Sigmoid colon (tissue), 7 donors: ENCODE results near the gene ZNF417. TPM values are rescaled to one million over a fixed set of nuclear protein-coding genes. Genes with fewer than 3 reads are reported as not detected.
A peak's percentile ranks its signal among the peaks of the same experiment; 100 is the strongest.
"Not testable (repeated sequence)": the region's sequence is repeated elsewhere in the genome, so short reads cannot be mapped to it uniquely, and the experiment has no call there.

Experiments
- DNase-seq: peaks from one replicate; pipeline ENCODE4 v3.0.0-alpha.2; 2019
- H3K27ac ChIP-seq, 4 donors: fragments of 200-600 bp; sonication (generic); one replicate each; pipeline ENCODE4 v1.5.1; 2016 to 2019; ENCODE audit warnings: mild to moderate bottlenecking in 1 of 4
- H3K27me3 ChIP-seq, 3 donors: fragments of 200-600 bp; sonication (generic); one replicate each; pipeline ENCODE4 v1.5.1; 2019; ENCODE audit warnings: mild to moderate bottlenecking in 1 of 3
- H3K36me3 ChIP-seq, 4 donors: fragments of 200-600 bp; sonication (generic); one replicate each; pipeline ENCODE4 v1.5.1; 2016 to 2019
- H3K4me1 ChIP-seq, 4 donors: fragments of 200-600 bp; sonication (generic); one replicate each; pipeline ENCODE4 v1.5.1; 2017 to 2019
- H3K4me3 ChIP-seq, 4 donors: fragments of 200-600 bp; sonication (generic); one replicate each; pipeline ENCODE4 v1.5.1; 2017 to 2019; ENCODE audit warnings: mild to moderate bottlenecking in 2 of 4, moderate library complexity in 1 of 4
- H3K9me3 ChIP-seq, 4 donors: fragments of 200-600 bp in 3 of 4; sonication (generic) in 3 of 4; one replicate each; pipeline versions ENCODE4 v1.5.1 to v1.6.1; 2013 to 2019
- EP300 ChIP-seq, 4 donors: sonication (generic); formaldehyde crosslinking; IDR thresholded peaks; one replicate each; pipeline ENCODE4 v1.6.1; 2017; ENCODE audit warnings: antibody characterized with exemption in 4 of 4
- POLR2A ChIP-seq, 2 donors: fragments of 450-650 bp; IDR thresholded peaks; one replicate each; pipeline ENCODE4 v1.6.1; 2016; ENCODE audit warnings: antibody characterized with exemption in 2 of 2, mild to moderate bottlenecking in 2 of 2, moderate library complexity in 2 of 2
- POLR2AphosphoS5 ChIP-seq, 4 donors: sonication (generic); formaldehyde crosslinking; IDR thresholded peaks; one replicate each; pipeline ENCODE4 v1.6.1; 2017; ENCODE audit warnings: antibody characterized with exemption in 4 of 4
- WGBS, 2 donors: extraction: QIAGEN DNeasy Blood & Tissue Kit; methylation state at CpG; one replicate each; pipeline ENCODE4 v1.1.7; 2013; 5-methylcytosine and 5-hydroxymethylcytosine counted together
- intact Hi-C: fragments of 100-400 bp; cut with DNase I; formaldehyde crosslinking; loops from one replicate; pipeline ENCODE4 v1.15.1; 2023
- polyA plus RNA-seq, 3 donors: library from polyadenylated mRNA; stranded (reverse); fragments of 200-250 nt; gene quantifications; one replicate each; pipeline ENCODE4 v1.2.3, GENCODE V29; 2013
- total RNA-seq, 4 donors: library from RNA; depleted of rRNA; stranded (reverse); fragments of >200 nt; gene quantifications; one replicate each; pipeline ENCODE4 v1.1.0, GENCODE V29; 2016
- TF ChIP-seq, protein P1 (sequence below), 4 experiments: fragments of 450-650 bp in 3 of 4; fragments of 200-600 bp in 1 of 4; IDR thresholded peaks; one replicate each; pipeline ENCODE4 v1.5.1; 2016 to 2019; ENCODE audit warnings: antibody characterized with exemption in 4 of 4, mild to moderate bottlenecking in 3 of 4, moderate library complexity in 2 of 4
- donor health status: healthy with polysubstance abuse.
- donor health status: Bipolar disorder and iron deficiency.
- donor health status: healthy.

The ZNF417 gene
- 10 to 100 TPM in 3 of 4 donors, 1 to 10 TPM in 1; 9.4 to 13.7 (median 12.5) TPM for total RNA-seq
- polyA plus RNA-seq: 1 to 10 TPM; 1.2 to 5.6 (median 2.1) TPM

DNA sequence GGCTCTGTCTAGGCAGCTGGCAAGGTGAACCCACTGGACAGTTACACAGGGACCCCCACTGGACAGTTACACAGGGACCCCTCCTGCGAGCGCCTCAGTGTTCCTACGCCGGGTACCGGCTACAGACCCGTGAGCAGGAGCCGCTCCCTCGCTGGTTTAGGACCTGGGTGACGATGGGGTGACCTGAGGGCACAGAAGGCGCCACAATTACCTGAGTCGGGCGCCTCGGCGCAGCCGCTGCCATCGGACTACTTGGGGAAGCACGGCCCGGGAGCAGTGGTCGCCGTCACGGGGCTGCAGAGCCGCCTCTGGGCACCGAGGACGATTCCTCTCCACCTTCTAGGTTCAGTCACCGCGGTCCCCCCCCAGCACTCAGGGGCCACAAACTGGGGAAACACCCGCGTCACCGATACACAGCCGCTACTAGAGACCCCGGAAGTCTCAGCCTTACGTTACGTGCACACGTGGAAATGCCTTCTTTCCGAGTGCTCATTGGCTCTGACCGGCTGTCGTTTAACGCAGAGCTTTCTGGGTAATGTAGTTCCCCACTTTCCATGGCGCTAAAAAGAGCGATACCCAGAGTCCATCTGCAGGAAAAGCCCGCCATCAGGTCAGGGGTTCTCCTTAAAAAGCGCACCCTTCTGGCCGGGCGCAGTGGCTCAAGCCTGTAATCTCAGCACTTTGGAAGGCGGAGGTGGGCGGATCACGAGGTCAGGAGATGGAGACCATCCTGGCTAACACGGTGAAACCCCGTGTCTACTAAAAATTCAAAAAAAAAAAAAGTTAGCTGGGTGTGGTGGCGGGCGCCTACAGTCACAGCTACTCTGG is at the start of gene ZNF417:
Gene ZNF417 (minus strand): TSS at position 425 of the 828 bp plus-strand sequence. CDS start 181 bp downstream, at position 244.
- intact Hi-C loops: loop anchor here (2.0 kb wide), 2 partner anchors 30 to 338 kb away; partner anchors contain the start of genes ZNF256 and ZNF416
- H3K4me1 ChIP-seq: peaks cover 0 to 19% (median 11%) of the 10 kb centered on the region in 4 donors

DNA sequence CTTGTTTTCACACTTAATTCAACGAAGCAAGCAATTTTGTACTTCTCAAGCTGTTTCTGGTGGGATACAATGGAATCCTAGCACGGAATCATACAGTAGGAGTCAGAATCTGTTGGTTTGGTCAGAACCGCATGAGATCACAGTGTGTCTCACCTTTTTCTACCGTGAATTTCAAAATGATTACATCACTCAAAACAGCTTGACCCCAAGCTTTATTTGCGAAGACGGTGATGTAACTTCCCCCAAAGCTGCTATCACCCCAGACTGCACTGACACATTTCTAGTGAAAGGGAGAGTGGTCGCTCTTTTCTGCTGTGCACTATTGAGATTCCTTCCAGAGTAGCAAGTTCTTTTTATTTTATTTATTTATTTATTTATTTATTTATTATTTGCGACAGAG is 48.4 kb upstream of the ZNF417 start:
- no peaks in the 10 kb centered on the region for H3K4me1 ChIP-seq
- TF ChIP-seq EP300 (IDR thresholded peaks at IDR 0.05) (no peak), POLR2AphosphoS5 (IDR thresholded peaks at IDR 0.05) (no peak), POLR2A (IDR thresholded peaks at IDR 0.05) (no peak)
- TF ChIP-seq, protein P1, sequence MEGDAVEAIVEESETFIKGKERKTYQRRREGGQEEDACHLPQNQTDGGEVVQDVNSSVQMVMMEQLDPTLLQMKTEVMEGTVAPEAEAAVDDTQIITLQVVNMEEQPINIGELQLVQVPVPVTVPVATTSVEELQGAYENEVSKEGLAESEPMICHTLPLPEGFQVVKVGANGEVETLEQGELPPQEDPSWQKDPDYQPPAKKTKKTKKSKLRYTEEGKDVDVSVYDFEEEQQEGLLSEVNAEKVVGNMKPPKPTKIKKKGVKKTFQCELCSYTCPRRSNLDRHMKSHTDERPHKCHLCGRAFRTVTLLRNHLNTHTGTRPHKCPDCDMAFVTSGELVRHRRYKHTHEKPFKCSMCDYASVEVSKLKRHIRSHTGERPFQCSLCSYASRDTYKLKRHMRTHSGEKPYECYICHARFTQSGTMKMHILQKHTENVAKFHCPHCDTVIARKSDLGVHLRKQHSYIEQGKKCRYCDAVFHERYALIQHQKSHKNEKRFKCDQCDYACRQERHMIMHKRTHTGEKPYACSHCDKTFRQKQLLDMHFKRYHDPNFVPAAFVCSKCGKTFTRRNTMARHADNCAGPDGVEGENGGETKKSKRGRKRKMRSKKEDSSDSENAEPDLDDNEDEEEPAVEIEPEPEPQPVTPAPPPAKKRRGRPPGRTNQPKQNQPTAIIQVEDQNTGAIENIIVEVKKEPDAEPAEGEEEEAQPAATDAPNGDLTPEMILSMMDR (IDR thresholded peaks at IDR 0.05): no peak
- no peaks in the 10 kb centered on the region for H3K27me3 ChIP-seq
- H3K27ac ChIP-seq: no peak overlapping the region
- intact Hi-C loops: no loop called here
- no peak for DNase-seq
- no peak overlapping the region for H3K4me3 ChIP-seq
- peaks cover 4 to 55% (median 39%) of the 10 kb centered on the region in 4 donors for H3K9me3 ChIP-seq
- H3K36me3 ChIP-seq: peaks cover 0 to 32% (median 7%) of the 10 kb centered on the region in 4 donors
- 81 to 94% methylated on average over 8 of the region's 8 CpGs for whole genome bisulfite sequencing, 2 donors

More for the DNA sequence above, at the start of gene ZNF417:
- peak within 1 kb of the TSS; percentile 85 to 86 (median 86) for H3K27ac ChIP-seq
- not testable (repeated sequence) for H3K9me3 ChIP-seq, H3K27me3 ChIP-seq
- peak within 1 kb of the TSS; percentile 64 to 93 (median 75) for H3K4me3 ChIP-seq
- peaks cover 0 to 26% (median 6%) of the 10 kb centered on the region in 4 donors for H3K36me3 ChIP-seq
- WGBS, 2 donors: 1% methylated on average over 51 of the region's 51 CpGs
- TF ChIP-seq POLR2A (IDR thresholded peaks at IDR 0.05): peak; percentile 40 to 52
- TF ChIP-seq POLR2AphosphoS5 (IDR thresholded peaks at IDR 0.05): peak; percentile 39 to 83 (median 75)
- peak; percentile 92 for DNase-seq

DNA sequence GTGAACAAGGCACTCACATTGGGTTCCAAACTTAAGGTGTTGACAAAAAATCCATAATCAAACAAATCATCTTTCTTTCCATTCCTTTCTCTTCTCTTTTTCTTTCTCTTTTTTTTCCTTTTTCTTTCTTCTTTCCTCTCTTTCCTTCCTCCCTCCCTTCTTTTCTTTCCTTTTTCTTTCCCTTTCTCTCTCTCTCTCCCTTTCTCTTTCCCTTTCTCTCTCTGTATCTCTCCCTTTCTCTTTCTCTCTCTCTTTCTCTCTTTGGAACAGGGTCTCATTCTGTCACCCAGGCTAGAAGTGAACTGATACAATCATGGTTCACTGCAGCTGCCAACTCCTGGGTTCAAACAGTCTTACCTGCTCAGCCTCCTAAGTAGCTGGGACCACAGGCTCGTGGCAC is 45.4 kb upstream of the ZNF417 start:
- Histone ChIP-seq H3K36me3 (peaks cover 0 to 17% (median 7%) of the 10 kb centered on the region in 4 donors), H3K27me3 (no peaks in the 10 kb centered on the region), H3K4me3 (no peak overlapping the region), H3K9me3 (peaks cover 7 to 39% (median 33%) of the 10 kb centered on the region in 4 donors), H3K27ac (no peak overlapping the region), H3K4me1 (no peaks in the 10 kb centered on the region)
- TF ChIP-seq POLR2A (IDR thresholded peaks at IDR 0.05): no peak
- intact Hi-C loops: no loop called here
- whole genome bisulfite sequencing, 2 donors: 79 to 90% methylated on average over 1 of the region's 1 CpG
- no peak for DNase-seq

DNA sequence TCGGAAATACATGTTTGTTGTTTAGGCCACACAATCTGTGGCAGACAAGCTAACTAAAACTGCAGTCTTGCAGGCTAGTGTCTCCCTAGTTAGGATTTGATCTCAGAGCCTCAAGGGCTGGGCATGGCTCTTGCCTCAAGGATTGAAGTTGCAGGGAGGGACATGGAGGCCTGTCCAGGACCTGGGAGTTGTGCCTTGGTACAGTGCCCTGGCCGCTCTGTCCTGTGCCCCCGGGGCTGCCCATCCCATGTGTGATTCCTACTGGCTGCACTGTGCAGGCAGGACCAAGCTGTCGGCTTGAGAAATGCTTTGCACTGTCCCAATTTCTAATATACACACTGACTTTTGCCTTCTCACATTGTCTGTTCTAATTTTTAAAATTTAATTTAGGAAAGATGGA is 38.6 kb upstream of the ZNF417 start:
- DNase-seq: no peak
- TF ChIP-seq POLR2A (IDR thresholded peaks at IDR 0.05) (no peak), POLR2AphosphoS5 (IDR thresholded peaks at IDR 0.05) (no peak), EP300 (IDR thresholded peaks at IDR 0.05) (no peak)
- TF ChIP-seq, protein P1 (IDR thresholded peaks at IDR 0.05): no peak
- Histone ChIP-seq H3K27ac (no peak overlapping the region), H3K27me3 (no peaks in the 10 kb centered on the region), H3K4me1 (no peaks in the 10 kb centered on the region), H3K36me3 (no peaks in the 10 kb centered on the region), H3K4me3 (no peak overlapping the region), H3K9me3 (peaks cover 5 to 29% (median 11%) of the 10 kb centered on the region in 4 donors)
- intact Hi-C loops: no loop called here
- 92% methylated on average over 4 of the region's 4 CpGs for WGBS, 2 donors

DNA sequence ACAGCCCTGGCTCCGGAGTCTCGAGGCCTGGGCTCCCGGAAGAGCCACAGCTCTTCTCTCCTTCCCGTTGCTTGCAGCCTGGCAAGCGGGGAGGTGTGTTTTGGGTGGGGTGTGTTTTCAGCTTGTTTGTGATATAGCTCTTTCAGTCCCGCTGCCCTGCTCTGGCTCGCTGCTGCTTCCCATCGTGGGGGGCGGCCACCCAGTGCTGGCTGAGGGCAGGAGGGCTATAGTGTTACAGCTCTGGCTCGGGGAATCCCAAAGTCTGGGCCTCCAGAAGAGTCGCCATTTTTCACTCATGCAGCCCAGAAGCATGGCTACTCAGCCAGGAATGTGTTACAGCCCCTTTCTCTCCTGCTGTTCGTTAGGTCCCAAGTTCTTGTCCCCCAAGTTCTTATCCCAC is 33.3 kb upstream of the ZNF417 start:
- intact Hi-C loops: loop anchor here (5.0 kb wide), 1 partner anchor 53 kb away; the partner anchor contains the start of gene ZNF606
- Histone ChIP-seq H3K9me3 (peaks cover 0 to 20% (median under 1%) of the 10 kb centered on the region in 4 donors), H3K36me3 (peaks cover 0 to under 1% (median 0%) of the 10 kb centered on the region in 4 donors), H3K27ac (no peak overlapping the region), H3K4me1 (peaks cover 0 to 16% (median 12%) of the 10 kb centered on the region in 4 donors), H3K27me3 (no peaks in the 10 kb centered on the region), H3K4me3 (no peak overlapping the region)
- no peak for DNase-seq
- 94 to 97% methylated on average over 12 of the region's 12 CpGs for WGBS, 2 donors
- TF ChIP-seq POLR2AphosphoS5 (IDR thresholded peaks at IDR 0.05) (no peak), POLR2A (IDR thresholded peaks at IDR 0.05) (no peak), EP300 (IDR thresholded peaks at IDR 0.05) (no peak)
- TF ChIP-seq, protein P1 (IDR thresholded peaks at IDR 0.05): no peak
